A549 (cell line): ENCODE data around the gene ASMTL. TPM values are rescaled to one million over a fixed set of nuclear protein-coding genes. Genes with fewer than 3 reads are reported as not detected.

Experiments used
- ATAC-seq, 2 experiments: fragments of 200-7000 bp in 1 of 2; fragments of >200 bp in 1 of 2; cut with Nextera tagmentation in 1 of 2; cut with Tn5 transposase in 1 of 2; 3 replicates each; pipeline versions ENCODE4 v1.8.0 to v1.9.1; 2018 to 2020; ENCODE audit warnings: mild to moderate bottlenecking in 1 of 2, moderate library complexity in 1 of 2
- CTCF ChIA-PET: fragments of 300-600 bp; sonication (Branson Sonifier 250); formaldehyde crosslinking; extraction: SDS; loops from one replicate; lab custom pipeline; 2021; ENCODE audit warnings: antibody characterized with exemption, inconsistent platforms; lab: Yijun Ruan, JAX
- POLR2A ChIA-PET: fragments of 350-600 bp; formaldehyde crosslinking; extraction: SDS; loops from one replicate; lab custom pipeline; 2021; ENCODE audit warnings: antibody characterized with exemption, inconsistent platforms; lab: Yijun Ruan, JAX
- DNase-seq, 2 experiments: peaks; one replicate each; pipeline versions ENCODE4 v3.0.0 to v3.0.0-alpha.2; 2011 to 2016; ENCODE audit warnings: low read depth in 1 of 2, low spot score in 1 of 2
- FAIRE-seq: peaks from 2 replicates; lab custom pipeline; 2011; peaks lifted over from hg19 to GRCh38; lab: Jason Lieb, UNC
- H3K27ac ChIP-seq, 2 experiments: fragments of >200 bp; sonication (Bioruptor Twin); formaldehyde crosslinking; 3 replicates each; pipeline ENCODE4 v1.5.1; 2016 to 2017
- H3K4me1 ChIP-seq: fragments of >200 bp; sonication (Bioruptor Twin); formaldehyde crosslinking; 3 replicates; pipeline ENCODE4 v1.6.1; 2016
- H3K4me2 ChIP-seq: fragments of >200 bp; sonication (Bioruptor Twin); formaldehyde crosslinking; 3 replicates; pipeline ENCODE4 v1.6.1; 2016
- H3K4me3 ChIP-seq: fragments of >200 bp; sonication (Bioruptor Twin); formaldehyde crosslinking; 3 replicates; pipeline ENCODE4 v1.5.1; 2016
- H3K9me3 ChIP-seq: fragments of >200 bp; sonication (Bioruptor Twin); formaldehyde crosslinking; 3 replicates; pipeline ENCODE4 v1.6.1; 2016
- CBX2 ChIP-seq: fragments of 200-600 bp; sonication (generic); IDR thresholded peaks from 2 replicates; pipeline ENCODE4 v1.6.1; 2016; ENCODE audit warnings: low read depth, mild to moderate bottlenecking, borderline replicate concordance
- CEBPB ChIP-seq, 2 experiments: fragments of >200 bp in 1 of 2; sonication (Bioruptor Twin) in 1 of 2; formaldehyde crosslinking in 1 of 2; IDR thresholded peaks; 2 replicates each; pipeline ENCODE4 v1.6.1; 2012 to 2016
- CHD2 ChIP-seq: fragments of 150-350 bp; IDR thresholded peaks from 2 replicates; pipeline ENCODE4 v1.6.1; 2014; ENCODE audit warnings: low read length; ENCODE audit not compliant: partially characterized antibody
- EHMT2 ChIP-seq: fragments of 200-600 bp; sonication (generic); IDR thresholded peaks from 2 replicates; pipeline ENCODE4 v1.6.1; 2016; ENCODE audit warnings: antibody characterized with exemption, low read depth, mild to moderate bottlenecking, moderate library complexity
- FOXS1 ChIP-seq: fragments of 250-450 bp; sonication (Bioruptor Pico); IDR thresholded peaks from 2 replicates; pipeline ENCODE4 v1.5.0; 2020; ENCODE audit warnings: mild to moderate bottlenecking, moderate library complexity
- HDAC2 ChIP-seq: fragments of 200-600 bp; sonication (generic); IDR thresholded peaks from 2 replicates; pipeline ENCODE4 v1.6.1; 2016
- HOXA7 ChIP-seq: fragments of 250-450 bp; sonication (Bioruptor Pico); IDR thresholded peaks from 2 replicates; pipeline ENCODE4 v1.5.0; 2020; ENCODE audit warnings: mild to moderate bottlenecking, moderate library complexity
- JUN ChIP-seq, 2 experiments: fragments of >200 bp; sonication (Bioruptor Twin); formaldehyde crosslinking; IDR thresholded peaks; 2 replicates in 1 of 2; 3 replicates in 1 of 2; pipeline ENCODE4 v1.6.1; 2016 to 2017
- KDM5A ChIP-seq: fragments of 200-600 bp; sonication (generic); IDR thresholded peaks from 2 replicates; pipeline ENCODE4 v1.6.1; 2016; ENCODE audit warnings: antibody characterized with exemption, mild to moderate bottlenecking
- MYC ChIP-seq: IDR thresholded peaks from 2 replicates; pipeline ENCODE4 v1.6.1; 2012; ENCODE audit warnings: mild to moderate bottlenecking, inconsistent platforms, low read length, improper control_type of control experiment, borderline replicate concordance
- NR3C1 ChIP-seq: fragments of >200 bp; sonication (Bioruptor Twin); formaldehyde crosslinking; IDR thresholded peaks from 3 replicates; pipeline ENCODE4 v1.6.1; 2017
- PHF8 ChIP-seq: fragments of 200-600 bp; sonication (generic); IDR thresholded peaks from 2 replicates; pipeline ENCODE4 v1.6.1; 2016; ENCODE audit warnings: low read depth, mild to moderate bottlenecking, antibody characterized with exemption, moderate library complexity, borderline replicate concordance
- POLR2A ChIP-seq: IDR thresholded peaks from 2 replicates; pipeline ENCODE4 v1.6.1; 2012; ENCODE audit warnings: mild to moderate bottlenecking, low read length
- POLR2AphosphoS2 ChIP-seq: conservative IDR thresholded peaks from 2 replicates; pipeline ENCODE4 v1.6.1; 2012; ENCODE audit warnings: low read length, improper control_type of control experiment, inconsistent platforms
- RARB ChIP-seq: fragments of 250-450 bp; sonication (Bioruptor Pico); IDR thresholded peaks from 2 replicates; pipeline ENCODE4 v1.8.0; 2021; ENCODE audit warnings: mild to moderate bottlenecking, moderate library complexity
- REST ChIP-seq: fragments of 200-600 bp; sonication (generic); IDR thresholded peaks from 2 replicates; pipeline ENCODE4 v1.6.1; 2016; ENCODE audit warnings: antibody characterized with exemption, mild to moderate bottlenecking, moderate library complexity
- WGBS: methylation state at CpG from one replicate; pipeline ENCODE4 v1.1.6; 2017; ENCODE audit errors: missing lambda C conversion rate; 5-methylcytosine and 5-hydroxymethylcytosine counted together
- polyA minus RNA-seq: library from RNA; depleted of rRNA, polyadenylated mRNA; stranded (reverse); fragments of >200 nt; gene quantifications from 2 replicates; pipeline ENCODE4 v1.2.3, GENCODE V29; 2011; rRNA and poly(A)+ RNA removed
- polyA plus RNA-seq, 4 experiments: library from polyadenylated mRNA; depleted of rRNA in 3 of 4; stranded (reverse); fragments of >200 nt; fragmentation: RNase III in 1 of 4; extraction: RNeasy Plus Mini Kit Qiagen cat#74134 plus additional on column Dnase treatment in 1 of 4; gene quantifications; 2 replicates in 3 of 4; 3 replicates in 1 of 4; pipeline ENCODE4 v1.2.3, GENCODE V29; 2011 to 2017
- TF ChIP-seq, protein P1 (sequence below): IDR thresholded peaks from 2 replicates; pipeline ENCODE4 v1.6.1; 2012
- TF ChIP-seq, protein P2 (sequence below): IDR thresholded peaks from 2 replicates; pipeline ENCODE4 v1.6.1; 2012; ENCODE audit warnings: low read depth, borderline replicate concordance

The ASMTL gene
- 15.4 and 15.6 TPM in 2 replicates for polyA plus RNA-seq (2011; rRNA removed)
- polyA plus RNA-seq (2012; cell fraction: cytosol; rRNA removed), result 26.6 and 30.8 TPM in 2 replicates
- polyA plus RNA-seq (2012; cell fraction: nucleus; rRNA removed), result 39.8 and 40.3 TPM in 2 replicates
- 12.2 to 14.4 TPM (median 12.3 TPM) in 3 replicates for polyA plus RNA-seq (2017; fragmentation: RNase III; extraction: RNeasy Plus Mini Kit Qiagen cat#74134 plus additional on column Dnase treatment)
- 14.7 and 16.7 TPM in 2 replicates for polyA minus RNA-seq

DNA sequence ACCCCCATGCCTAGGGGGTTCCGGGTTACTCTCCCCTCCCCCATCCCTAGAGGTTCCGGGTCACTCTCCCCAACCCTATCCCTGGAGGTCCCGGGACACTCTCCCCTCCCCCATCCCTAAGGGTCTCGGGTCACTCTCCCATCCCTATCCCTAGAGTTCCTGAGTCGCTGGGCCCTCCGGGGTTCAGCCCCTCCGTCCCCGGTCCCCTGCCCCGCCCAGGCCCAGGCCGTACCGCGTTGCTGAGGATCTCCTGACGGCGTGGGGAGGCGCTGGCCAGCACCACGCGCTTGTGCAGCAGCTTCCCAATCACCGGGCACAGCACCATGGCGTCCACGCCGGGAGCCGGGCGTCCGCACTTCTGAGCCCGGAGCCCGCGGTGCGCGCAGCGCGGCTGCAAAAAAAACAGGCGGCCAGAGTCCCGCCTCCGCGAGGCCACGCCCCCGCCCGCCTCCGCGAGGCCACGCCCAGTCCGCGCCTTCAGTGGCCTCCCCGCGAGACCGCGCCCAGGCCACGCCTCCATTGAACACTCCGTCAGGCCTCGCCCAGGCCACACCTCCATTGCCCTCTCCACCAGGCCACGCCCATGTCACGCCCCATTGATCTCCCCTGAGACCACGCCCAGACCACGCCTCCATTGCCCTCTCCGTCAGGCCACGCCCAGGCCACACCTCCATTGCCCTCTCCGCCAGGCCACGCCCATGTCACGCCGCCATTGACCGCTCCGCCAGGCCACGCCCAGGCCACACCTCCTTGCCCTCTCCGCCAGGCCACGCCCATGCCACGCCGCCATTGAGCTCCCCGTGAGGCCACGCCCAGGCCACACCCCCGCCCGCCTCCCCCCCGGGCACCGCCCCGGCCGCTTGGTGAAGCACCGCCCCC is at the start of gene ASMTL:
Gene ASMTL (minus strand): TSS at position 394 of the 879 bp plus-strand sequence. CDS start 69 bp downstream, at position 325.
- H3K27ac ChIP-seq, result peak within 1 kb of the TSS; percentile 90 to 91
- CTCF ChIA-PET, result no interaction called here
- peaks cover 13% of the 10 kb centered on the region; the same call in 2 of the 3 replicates for H3K4me1 ChIP-seq
- TF ChIP-seq JUN (IDR thresholded peaks at IDR 0.05) (peak in 1 of 2 experiments; percentile 35; a peak in 1 of 5 replicates), REST (peak; percentile 47), MYC (peak; percentile 50), HDAC2 (no peak), PHF8 (peak; percentile 80; the same call in 1 of the 2 replicates), CHD2 (peak; percentile 72), POLR2A (peak; percentile 94), CBX2 (no peak), EHMT2 (no peak), RARB (no peak)
- TF ChIP-seq, protein P1, sequence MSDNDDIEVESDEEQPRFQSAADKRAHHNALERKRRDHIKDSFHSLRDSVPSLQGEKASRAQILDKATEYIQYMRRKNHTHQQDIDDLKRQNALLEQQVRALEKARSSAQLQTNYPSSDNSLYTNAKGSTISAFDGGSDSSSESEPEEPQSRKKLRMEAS, result peak; percentile 63; the same call in 1 of the 2 replicates
- DNase-seq, result peak; percentile 78 to 100
- peaks cover 9% of the 10 kb centered on the region; the same call in 2 of the 3 replicates for H3K9me3 ChIP-seq
- H3K4me3 ChIP-seq, result peak within 1 kb of the TSS; percentile 99
- POLR2A ChIA-PET, result no interaction called here
- peak; percentile 84 for FAIRE-seq
- peak within 1 kb of the TSS; percentile 100 for H3K4me2 ChIP-seq
- WGBS, result under 1% methylated on average over 26 of the region's 76 CpGs
- peak; percentile 60 to 84 for ATAC-seq

GRCh38 chrX:1502241-1502640 is 49.5 kb upstream of the ASMTL start:
- no peak for ATAC-seq
- no peak for FAIRE-seq
- no peak overlapping the region for H3K27ac ChIP-seq
- no peak for DNase-seq
- H3K4me1 ChIP-seq, result no peaks in the 10 kb centered on the region
- WGBS, result 52% methylated on average over 10 of the region's 12 CpGs
- H3K4me3 ChIP-seq, result no peak overlapping the region
- H3K9me3 ChIP-seq, result no peaks in the 10 kb centered on the region
- H3K4me2 ChIP-seq, result no peak overlapping the region
- POLR2A ChIA-PET, result no interaction called here
- TF ChIP-seq HOXA7 (CRISPR knock-in tag) (no peak), CEBPB (IDR thresholded peaks at IDR 0.05) (no peak), NR3C1 (no peak), POLR2AphosphoS2 (no peak), REST (no peak), CHD2 (no peak), FOXS1 (CRISPR knock-in tag) (no peak), KDM5A (no peak)
- TF ChIP-seq, protein P2, sequence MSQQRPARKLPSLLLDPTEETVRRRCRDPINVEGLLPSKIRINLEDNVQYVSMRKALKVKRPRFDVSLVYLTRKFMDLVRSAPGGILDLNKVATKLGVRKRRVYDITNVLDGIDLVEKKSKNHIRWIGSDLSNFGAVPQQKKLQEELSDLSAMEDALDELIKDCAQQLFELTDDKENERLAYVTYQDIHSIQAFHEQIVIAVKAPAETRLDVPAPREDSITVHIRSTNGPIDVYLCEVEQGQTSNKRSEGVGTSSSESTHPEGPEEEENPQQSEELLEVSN, result no peak
- TF ChIP-seq, all 56 proteins: peak for 0
- CTCF ChIA-PET, result no interaction called here
